Measurements from ENCODE around the gene ITGB4.

GRCh38 chr17:75695830-75696271 is 25.4 kb upstream of the ITGB4 start:
- TF ChIP-seq CTCF (IDR thresholded peaks at IDR 0.05; ENCODE audit: insufficient read depth, low read depth, low read length): no peak
- TF ChIP-seq EZH2 (IDR thresholded peaks at IDR 0.05; ENCODE audit: insufficient read depth, low read length): no peak
